SK-N-SH (cell line): ENCODE results near the gene CACNA1F. TPM values are rescaled to one million over a fixed set of nuclear protein-coding genes. Genes with fewer than 3 reads are reported as not detected.

ENCODE experiments used
- CTCF ChIA-PET: fragments of 300-600, 350-600 bp; formaldehyde crosslinking; extraction: SDS; loops from one replicate; lab custom pipeline; 2021; lab: Yijun Ruan, JAX
- POLR2A ChIA-PET: fragments of 350-600 bp; sonication (Branson Sonifier 250); formaldehyde crosslinking; extraction: SDS; loops from one replicate; lab custom pipeline; 2020; ENCODE audit warnings: antibody characterized with exemption, inconsistent platforms; lab: Yijun Ruan, JAX
- DNase-seq: peaks from one replicate; pipeline ENCODE4 v3.0.0; 2012
- H2AFZ ChIP-seq: fragments of 200-600 bp; sonication (generic); 2 replicates; pipeline ENCODE4 v1.8.1; 2016; ENCODE audit warnings: antibody characterized with exemption, mild to moderate bottlenecking, low read depth
- H3F3A ChIP-seq: fragments of 200-600 bp; sonication (generic); replicated peaks from 2 replicates; pipeline ENCODE3; 2016; ENCODE audit warnings: antibody characterized with exemption, mild to moderate bottlenecking; ENCODE audit not compliant: insufficient read depth
- H3K27ac ChIP-seq, 2 experiments: fragments of 200-500 bp in 1 of 2; fragments of 200-600 bp in 1 of 2; sonication (Bioruptor generic) in 1 of 2; sonication (generic), shearing (Covaris generic) in 1 of 2; 2 replicates each; pipeline versions ENCODE4 v1.5.1 to v1.6.1; 2014 to 2016; ENCODE audit warnings: low read depth in 2 of 2, inconsistent platforms in 1 of 2, low read length in 1 of 2, mild to moderate bottlenecking in 1 of 2, mixed read lengths in 1 of 2
- H3K27me3 ChIP-seq: fragments of 200-600 bp; sonication (generic), shearing (Covaris generic); 2 replicates; pipeline ENCODE4 v1.6.1; 2016; ENCODE audit warnings: mixed run types; ENCODE audit not compliant: insufficient read depth
- H3K36me3 ChIP-seq, 2 experiments: fragments of 200-500 bp in 1 of 2; fragments of 200-600 bp in 1 of 2; sonication (Bioruptor generic) in 1 of 2; sonication (generic) in 1 of 2; replicated peaks in 1 of 2; 2 replicates each; pipeline versions ENCODE3 to v1.5.1; 2014 to 2016; ENCODE audit warnings: low read length in 1 of 2, mild to moderate bottlenecking in 1 of 2; ENCODE audit not compliant: insufficient read depth in 2 of 2, control insufficient read depth in 1 of 2
- H3K4me1 ChIP-seq, 2 experiments: fragments of 200-500 bp in 1 of 2; fragments of 200-600 bp in 1 of 2; sonication (Bioruptor generic) in 1 of 2; sonication (generic), shearing (Covaris generic) in 1 of 2; 2 replicates each; pipeline versions ENCODE4 v1.5.1 to v1.6.1; 2014 to 2016; ENCODE audit warnings: low read depth in 1 of 2, low read length in 1 of 2, mixed run types in 1 of 2; ENCODE audit not compliant: insufficient read depth in 2 of 2, control insufficient read depth in 1 of 2
- H3K4me2 ChIP-seq: fragments of 200-600 bp; sonication (generic), shearing (Covaris generic); 2 replicates; pipeline ENCODE4 v1.6.1; 2017; ENCODE audit warnings: mixed run types
- H3K4me3 ChIP-seq, 2 experiments: fragments of 200-500 bp in 1 of 2; fragments of 200-600 bp in 1 of 2; sonication (Bioruptor generic) in 1 of 2; sonication (generic), shearing (Covaris generic) in 1 of 2; 2 replicates each; pipeline versions ENCODE4 v1.5.1 to v1.8.1; 2014 to 2016; ENCODE audit warnings: low read depth in 2 of 2, inconsistent platforms in 1 of 2, low read length in 1 of 2, mild to moderate bottlenecking in 1 of 2, mixed read lengths in 1 of 2, moderate library complexity in 1 of 2
- H3K79me2 ChIP-seq: fragments of 200-600 bp; sonication (generic); 2 replicates; pipeline ENCODE4 v1.8.1; 2017; ENCODE audit warnings: mild to moderate bottlenecking; ENCODE audit not compliant: insufficient read depth
- H3K9ac ChIP-seq: fragments of 200-600 bp; sonication (generic); 2 replicates; pipeline ENCODE4 v1.6.1; 2017; ENCODE audit warnings: mixed run types
- H3K9me2 ChIP-seq: fragments of 200-600 bp; sonication (generic); 2 replicates; pipeline ENCODE4 v1.6.1; 2017; ENCODE audit warnings: mixed run types
- H3K9me3 ChIP-seq: fragments of 200-600 bp; sonication (generic); 2 replicates; pipeline ENCODE4 v1.6.1; 2017; ENCODE audit warnings: mixed run types, mild to moderate bottlenecking, moderate library complexity
- H4K20me1 ChIP-seq: fragments of 200-600 bp; sonication (generic); 2 replicates; pipeline ENCODE4 v1.6.1; 2017; ENCODE audit warnings: mild to moderate bottlenecking, mixed run types; ENCODE audit not compliant: insufficient read depth
- CTCF ChIP-seq: fragments of 200-600 bp; sonication (generic); IDR thresholded peaks from 2 replicates; pipeline ENCODE4 v1.6.1; 2017; ENCODE audit warnings: antibody characterized with exemption, mild to moderate bottlenecking, moderate library complexity
- ELF1 ChIP-seq: IDR thresholded peaks from 2 replicates; pipeline ENCODE4 v1.4.0; 2012
- EP300 ChIP-seq, 2 experiments: IDR thresholded peaks; 2 replicates each; pipeline versions ENCODE4 v1.4.0 to v1.6.1; 2012; ENCODE audit warnings: borderline replicate concordance in 1 of 2, low read depth in 1 of 2, low read length in 1 of 2
- FOSL2 ChIP-seq: IDR thresholded peaks from 2 replicates; pipeline ENCODE4 v1.4.0; 2012; ENCODE audit warnings: low read depth, mild to moderate bottlenecking, moderate library complexity, borderline replicate concordance
- MXI1 ChIP-seq: IDR thresholded peaks from 2 replicates; pipeline ENCODE4 v1.6.1; 2012; ENCODE audit warnings: mild to moderate bottlenecking, low read depth, low read length, improper control_type of control experiment
- NFIC ChIP-seq: IDR thresholded peaks from 2 replicates; pipeline ENCODE4 v1.4.0; 2012; ENCODE audit warnings: borderline replicate concordance
- NRF1 ChIP-seq: IDR thresholded peaks from 2 replicates; pipeline ENCODE4 v1.6.1; 2012; ENCODE audit warnings: low read depth, mild to moderate bottlenecking, low read length
- RXRA ChIP-seq: IDR thresholded peaks from 2 replicates; pipeline ENCODE4 v1.4.0; 2012; ENCODE audit warnings: low read depth, mild to moderate bottlenecking, borderline replicate concordance
- SIN3A ChIP-seq: IDR thresholded peaks from 2 replicates; pipeline ENCODE4 v1.6.1; 2012; ENCODE audit warnings: low read depth, mild to moderate bottlenecking, low read length, moderate library complexity, borderline replicate concordance
- SMC3 ChIP-seq: IDR thresholded peaks from 2 replicates; pipeline ENCODE4 v1.6.1; 2012; ENCODE audit warnings: low read depth, low read length, improper control_type of control experiment
- TAF1 ChIP-seq: IDR thresholded peaks from 2 replicates; pipeline ENCODE4 v1.6.1; 2012; ENCODE audit warnings: low read depth, mild to moderate bottlenecking, low read length, moderate library complexity, borderline replicate concordance
- WGBS: methylation state at CpG from one replicate; pipeline ENCODE4 v1.1.6; 2017; ENCODE audit warnings: low lambda C conversion rate; 5-methylcytosine and 5-hydroxymethylcytosine counted together
- polyA plus RNA-seq, 3 experiments: library from polyadenylated mRNA; depleted of rRNA; stranded (reverse); fragments of >200 nt; gene quantifications; 2 replicates each; pipeline ENCODE4 v1.2.3, GENCODE V29; 2012
- TF ChIP-seq, protein P1 (sequence below): fragments of 150-350 bp; IDR thresholded peaks from 2 replicates; pipeline ENCODE4 v1.6.1; 2017; ENCODE audit warnings: antibody characterized with exemption, low read length, low read depth, borderline replicate concordance
- TF ChIP-seq, protein P2 (sequence below): IDR thresholded peaks from 2 replicates; pipeline ENCODE4; 2012

CACNA1F gene
- polyA plus RNA-seq, 1 of the 3 experiments (the other 2 are of a cell fraction) = not detected

- TF ChIP-seq SIN3A = no peak
- TF ChIP-seq, protein P1, sequence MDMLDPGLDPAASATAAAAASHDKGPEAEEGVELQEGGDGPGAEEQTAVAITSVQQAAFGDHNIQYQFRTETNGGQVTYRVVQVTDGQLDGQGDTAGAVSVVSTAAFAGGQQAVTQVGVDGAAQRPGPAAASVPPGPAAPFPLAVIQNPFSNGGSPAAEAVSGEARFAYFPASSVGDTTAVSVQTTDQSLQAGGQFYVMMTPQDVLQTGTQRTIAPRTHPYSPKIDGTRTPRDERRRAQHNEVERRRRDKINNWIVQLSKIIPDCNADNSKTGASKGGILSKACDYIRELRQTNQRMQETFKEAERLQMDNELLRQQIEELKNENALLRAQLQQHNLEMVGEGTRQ = no peak
- TF ChIP-seq ELF1 = no peak
- no peak for TF ChIP-seq CTCF
- TF ChIP-seq, protein P2, sequence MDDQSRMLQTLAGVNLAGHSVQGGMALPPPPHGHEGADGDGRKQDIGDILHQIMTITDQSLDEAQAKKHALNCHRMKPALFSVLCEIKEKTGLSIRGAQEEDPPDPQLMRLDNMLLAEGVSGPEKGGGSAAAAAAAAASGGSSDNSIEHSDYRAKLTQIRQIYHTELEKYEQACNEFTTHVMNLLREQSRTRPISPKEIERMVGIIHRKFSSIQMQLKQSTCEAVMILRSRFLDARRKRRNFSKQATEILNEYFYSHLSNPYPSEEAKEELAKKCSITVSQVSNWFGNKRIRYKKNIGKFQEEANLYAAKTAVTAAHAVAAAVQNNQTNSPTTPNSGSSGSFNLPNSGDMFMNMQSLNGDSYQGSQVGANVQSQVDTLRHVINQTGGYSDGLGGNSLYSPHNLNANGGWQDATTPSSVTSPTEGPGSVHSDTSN = no peak
- TF ChIP-seq NFIC = no peak
- no peak for TF ChIP-seq SMC3
- TF ChIP-seq NRF1 = no peak
- TF ChIP-seq EP300 (IDR thresholded peaks at IDR 0.05; ENCODE audit: borderline replicate concordance in 1 of 2, low read depth in 1 of 2, low read length in 1 of 2) = no peak
- no peak for TF ChIP-seq RXRA
- TF ChIP-seq FOSL2 = no peak
- TF ChIP-seq TAF1 = no peak
- ChIA-PET CTCF (no interaction called here), POLR2A (interaction anchor here (1.2 kb wide), 1 partner anchor 9 kb away, joined by 3 read pairs; no protein-coding TSS in a partner anchor)
- H2AFZ ChIP-seq = no peak overlapping the region
- H3K79me2 ChIP-seq = no peaks in the 10 kb centered on the region
- no peak overlapping the region for H3K4me2 ChIP-seq
- H3K27me3 ChIP-seq = no peaks in the 10 kb centered on the region; the same call in 1 of the 2 replicates
- no peak overlapping the region for H3K9ac ChIP-seq
- WGBS = 72% methylated on average over 7 of the region's 11 CpGs
- no peak for DNase-seq
- no peaks in the 10 kb centered on the region for H3K36me3 ChIP-seq
- no peak overlapping the region for H3K27ac ChIP-seq
- H3F3A ChIP-seq = no peaks in the 10 kb centered on the region
- no peaks in the 10 kb centered on the region for H4K20me1 ChIP-seq
- no peaks in the 10 kb centered on the region; a peak in 1 of 4 replicates for H3K4me1 ChIP-seq
- no peaks in the 10 kb centered on the region for H3K9me3 ChIP-seq
- H3K9me2 ChIP-seq = no peaks in the 10 kb centered on the region
- no peak overlapping the region for H3K4me3 ChIP-seq
Observed at GRCh38 chrX:49247346-49247745, 14.2 kb upstream of the CACNA1F start.

DNA sequence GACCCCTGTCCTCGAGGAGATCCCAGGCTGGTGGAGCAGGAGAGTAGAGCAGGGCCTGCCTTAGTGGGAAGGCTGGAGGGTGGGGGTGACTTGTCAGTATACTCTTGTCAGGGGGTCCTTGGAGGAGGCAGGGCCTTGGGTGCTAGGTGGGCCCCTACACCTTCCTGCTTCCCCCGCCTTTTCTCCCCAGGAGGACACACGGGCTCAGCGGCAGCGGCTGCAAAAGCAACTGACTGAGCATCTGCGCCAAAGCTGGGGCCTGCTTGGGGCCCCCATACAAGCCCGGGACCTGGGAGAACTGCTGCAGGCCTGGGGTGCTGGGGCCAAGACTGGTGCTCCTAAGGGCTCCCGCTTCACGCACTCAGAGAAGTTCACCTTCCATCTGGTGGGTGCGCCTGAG lies 13.4 kb upstream of the CACNA1F start:
- H3K4me3 ChIP-seq = no peak overlapping the region
- no peaks in the 10 kb centered on the region for H4K20me1 ChIP-seq
- no peaks in the 10 kb centered on the region for H3K9me2 ChIP-seq
- 90% methylated on average over 8 of the region's 10 CpGs for WGBS
- no peak overlapping the region for H3K9ac ChIP-seq
- no peaks in the 10 kb centered on the region for H3K79me2 ChIP-seq
- H3F3A ChIP-seq = no peaks in the 10 kb centered on the region
- H2AFZ ChIP-seq = no peak overlapping the region
- no peaks in the 10 kb centered on the region; a peak in 1 of 4 replicates for H3K4me1 ChIP-seq
- H3K27me3 ChIP-seq = no peaks in the 10 kb centered on the region; the same call in 1 of the 2 replicates
- H3K9me3 ChIP-seq = no peaks in the 10 kb centered on the region
- DNase-seq = no peak
- no peak overlapping the region for H3K27ac ChIP-seq
- POLR2A ChIA-PET = no interaction called here
- no peak for TF ChIP-seq MXI1
- CTCF ChIA-PET = no interaction called here
- no peaks in the 10 kb centered on the region for H3K36me3 ChIP-seq
- no peak overlapping the region for H3K4me2 ChIP-seq
